Measurements from ENCODE around the gene UGT1A5.

The UGT1A5 gene

GRCh38 chr2:233684640-233685039, 28.1 kb upstream of the UGT1A5 start:
- no peak for DNase-seq (ENCODE audit: low read depth, low spot score)
- in situ Hi-C loops (cut with HindIII; ENCODE audit: low sequenced_read_pairs): no loop called here
- no peak overlapping the region for H3K4me3 ChIP-seq (ENCODE audit: low read depth, low read length)
- no peak for TF ChIP-seq CTCF (IDR thresholded peaks at IDR 0.05; ENCODE audit: low read depth, low read length)

GRCh38 chr2:233686928-233687327, 25.8 kb upstream of the UGT1A5 start:
- in situ Hi-C loops (cut with HindIII; ENCODE audit: low sequenced_read_pairs): no loop called here
- no peak overlapping the region for H3K4me3 ChIP-seq (ENCODE audit: low read depth, low read length)
- TF ChIP-seq CTCF (IDR thresholded peaks at IDR 0.05; ENCODE audit: low read depth, low read length): no peak
- DNase-seq (ENCODE audit: low read depth, low spot score): no peak

GRCh38 chr2:233688341-233688740, 24.4 kb upstream of the UGT1A5 start:
- in situ Hi-C loops (cut with HindIII; ENCODE audit: low sequenced_read_pairs): no loop called here
- no peak for DNase-seq (ENCODE audit: low read depth, low spot score)
- TF ChIP-seq CTCF (IDR thresholded peaks at IDR 0.05; ENCODE audit: low read depth, low read length): no peak

GRCh38 chr2:233689031-233689430, 23.7 kb upstream of the UGT1A5 start:
- no peak for DNase-seq (ENCODE audit: low read depth, low spot score)
- no peak overlapping the region for H3K4me3 ChIP-seq (ENCODE audit: low read depth, low read length)
- TF ChIP-seq CTCF (IDR thresholded peaks at IDR 0.05; ENCODE audit: low read depth, low read length): no peak
- in situ Hi-C loops (cut with HindIII; ENCODE audit: low sequenced_read_pairs): no loop called here

More at GRCh38 chr2:233688341-233688740, 24.4 kb upstream of the UGT1A5 start:
- no peak overlapping the region for H3K4me3 ChIP-seq (ENCODE audit: low read depth, low read length)

- in situ Hi-C loops (cut with HindIII; ENCODE audit: low sequenced_read_pairs): no loop called here
- DNase-seq (ENCODE audit: low read depth, low spot score): no peak
- no peak for TF ChIP-seq CTCF (IDR thresholded peaks at IDR 0.05; ENCODE audit: low read depth, low read length)
- no peak overlapping the region for H3K4me3 ChIP-seq (ENCODE audit: low read depth, low read length)
Measured at GRCh38 chr2:233689501-233689900, 23.2 kb upstream of the UGT1A5 start.

- no peak for DNase-seq (ENCODE audit: low read depth, low spot score)
- in situ Hi-C loops (cut with HindIII; ENCODE audit: low sequenced_read_pairs): no loop called here
- TF ChIP-seq CTCF (IDR thresholded peaks at IDR 0.05; ENCODE audit: low read depth, low read length): no peak
- no peak overlapping the region for H3K4me3 ChIP-seq (ENCODE audit: low read depth, low read length)
Measured at GRCh38 chr2:233690444-233690843, 22.3 kb upstream of the UGT1A5 start.

All from astrocyte of the spinal cord (primary cell).